HEK293 (cell line): ENCODE measurements around the gene DSTN.
A peak's percentile ranks its signal among the peaks of the same experiment; 100 is the strongest.

Source experiments
- CTCF ChIA-PET: fragments of 350-600 bp; formaldehyde crosslinking; extraction: SDS; loops from one replicate; lab custom pipeline; 2021; ENCODE audit warnings: antibody characterized with exemption; lab: Yijun Ruan, JAX
- POLR2A ChIA-PET: fragments of 300-600 bp; formaldehyde crosslinking; extraction: SDS; loops from one replicate; lab custom pipeline; 2020; ENCODE audit warnings: antibody characterized with exemption, inconsistent platforms; lab: Yijun Ruan, JAX
- H3K27ac ChIP-seq: fragments of 200-500 bp; sonication (Bioruptor generic); 2 replicates; pipeline ENCODE4 v1.5.1; 2014; ENCODE audit warnings: low read depth, low read length, control low read depth, inconsistent platforms; ENCODE audit errors: extremely low read depth
- H3K36me3 ChIP-seq, 2 experiments: fragments of 200-500 bp in 1 of 2; sonication (Bioruptor generic) in 1 of 2; 1 replicate in 1 of 2; 2 replicates in 1 of 2; pipeline ENCODE4 v1.5.1; 2014 to 2017; ENCODE audit warnings: inconsistent platforms in 2 of 2, low read length in 2 of 2; ENCODE audit not compliant: control insufficient read depth in 2 of 2, insufficient read depth in 1 of 2
- H3K4me1 ChIP-seq: fragments of 200-500 bp; sonication (Bioruptor generic); 2 replicates; pipeline ENCODE4 v1.5.1; 2014; ENCODE audit warnings: mild to moderate bottlenecking, low read length, inconsistent platforms; ENCODE audit not compliant: control insufficient read depth, insufficient read depth
- H3K4me3 ChIP-seq: 2 replicates; pipeline ENCODE4 v1.5.1; 2011; ENCODE audit warnings: low read depth, mild to moderate bottlenecking, control low read depth, low read length, moderate library complexity
- H3K9me3 ChIP-seq: fragments of 200-500 bp; sonication (Bioruptor generic); 2 replicates; pipeline ENCODE4 v1.5.1; 2014; ENCODE audit warnings: low read depth, low read length, inconsistent platforms; ENCODE audit not compliant: control insufficient read depth, insufficient read depth
- CTCF ChIP-seq: fragments of 450-650 bp; formaldehyde crosslinking; IDR thresholded peaks from 2 replicates; pipeline ENCODE4 v1.5.1; 2016; ENCODE audit warnings: missing biosample characterization, missing genetic modification characterization
- PRDM10 ChIP-seq: fragments of 450-650 bp; formaldehyde crosslinking; IDR thresholded peaks from 2 replicates; pipeline ENCODE4 v1.5.1; 2016; ENCODE audit warnings: missing biosample characterization, missing genetic modification characterization
- REPIN1 ChIP-seq: fragments of 450-650 bp; formaldehyde crosslinking; IDR thresholded peaks from 2 replicates; pipeline ENCODE4 v1.5.1; 2017; ENCODE audit warnings: missing biosample characterization, missing genetic modification characterization, low read depth
- REST ChIP-seq: fragments of 450-650 bp; formaldehyde crosslinking; IDR thresholded peaks from 2 replicates; pipeline ENCODE4 v1.5.1; 2016; ENCODE audit warnings: missing biosample characterization, missing genetic modification characterization
- ZBTB20 ChIP-seq: fragments of 450-650 bp; formaldehyde crosslinking; IDR thresholded peaks from 2 replicates; pipeline ENCODE4 v1.5.1; 2016; ENCODE audit warnings: missing biosample characterization, missing genetic modification characterization
- ZBTB49 ChIP-seq: fragments of 450-650 bp; formaldehyde crosslinking; IDR thresholded peaks from 2 replicates; pipeline ENCODE4 v1.5.1; 2016; ENCODE audit warnings: missing biosample characterization, missing genetic modification characterization, low read depth
- ZNF19 ChIP-seq: fragments of 450-650 bp; formaldehyde crosslinking; IDR thresholded peaks from 2 replicates; pipeline ENCODE4; 2016; ENCODE audit warnings: missing biosample characterization, missing genetic modification characterization, low read depth
- ZNF202 ChIP-seq: fragments of 450-650 bp; formaldehyde crosslinking; IDR thresholded peaks from 2 replicates; pipeline ENCODE4 v1.5.1; 2016; ENCODE audit warnings: missing biosample characterization, missing genetic modification characterization, borderline replicate concordance
- ZNF311 ChIP-seq: fragments of 450-650 bp; formaldehyde crosslinking; IDR thresholded peaks from 2 replicates; pipeline ENCODE4 v1.5.1; 2017; ENCODE audit warnings: missing biosample characterization, missing genetic modification characterization, borderline replicate concordance
- ZNF335 ChIP-seq: fragments of 450-650 bp; formaldehyde crosslinking; conservative IDR thresholded peaks from 2 replicates; pipeline ENCODE4 v1.5.1; 2016; ENCODE audit warnings: missing biosample characterization, missing genetic modification characterization
- ZNF510 ChIP-seq: fragments of 450-650 bp; formaldehyde crosslinking; IDR thresholded peaks from 2 replicates; pipeline ENCODE4 v1.5.1; 2018; ENCODE audit warnings: mild to moderate bottlenecking, missing genetic modification characterization, missing biosample characterization; ENCODE audit not compliant: insufficient replicate concordance

The DSTN gene

GRCh38 chr20:17530716-17531664 lies 38.9 kb upstream of the DSTN start, which contains the start of gene BFSP1 (continued):
- no peak for TF ChIP-seq ZBTB49 (tag by site-specific recombination)
- TF ChIP-seq ZNF202 (tag by site-specific recombination) = no peak
- TF ChIP-seq ZNF510 = no peak
- no peak for TF ChIP-seq ZNF19 (tag by site-specific recombination)
- TF ChIP-seq REST = no peak
- TF ChIP-seq CTCF = no peak
- no peak for TF ChIP-seq REPIN1

GRCh38 chr20:17531665-17532025 lies 38.2 kb upstream of the DSTN start:
- peaks cover 6% of the 10 kb centered on the region for H3K4me1 ChIP-seq
- TF ChIP-seq ZBTB20 (tag by site-specific recombination) (peak; percentile 13; the same call in 1 of the 2 replicates), ZNF335 (tag by site-specific recombination) (peak; percentile 71), ZNF311 (tag by site-specific recombination) (no peak), PRDM10 (tag by site-specific recombination) (peak; percentile 88)
- TF ChIP-seq, all 188 proteins: peak for 3
- Histone ChIP-seq H3K27ac (peak overlapping the region; percentile 90), H3K36me3 (no peaks in the 10 kb centered on the region), H3K4me3 (peak overlapping the region; percentile 51), H3K9me3 (no peaks in the 10 kb centered on the region)
- ChIA-PET POLR2A (interaction anchor here (1.0 to 2.2 kb wide), 5 partner anchors 26 to 150 kb away, joined by 3 to 12 read pairs (median 5); partner anchors contain the start of genes DSTN and RRBP1), CTCF (interaction anchor here (0.8 to 1.5 kb wide), 3 partner anchors 86 to 464 kb away, joined by 4 to 6 read pairs (median 4); no protein-coding TSS in a partner anchor)
